CD4-positive, alpha-beta T cell treated with Interleukin-15 for 1 hour (primary cell): ENCODE results near the gene OSBPL5.

Source experiments
- DNase-seq: peaks from one replicate; pipeline ENCODE4 v3.0.0-alpha.2; 2020

OSBPL5 gene

DNA sequence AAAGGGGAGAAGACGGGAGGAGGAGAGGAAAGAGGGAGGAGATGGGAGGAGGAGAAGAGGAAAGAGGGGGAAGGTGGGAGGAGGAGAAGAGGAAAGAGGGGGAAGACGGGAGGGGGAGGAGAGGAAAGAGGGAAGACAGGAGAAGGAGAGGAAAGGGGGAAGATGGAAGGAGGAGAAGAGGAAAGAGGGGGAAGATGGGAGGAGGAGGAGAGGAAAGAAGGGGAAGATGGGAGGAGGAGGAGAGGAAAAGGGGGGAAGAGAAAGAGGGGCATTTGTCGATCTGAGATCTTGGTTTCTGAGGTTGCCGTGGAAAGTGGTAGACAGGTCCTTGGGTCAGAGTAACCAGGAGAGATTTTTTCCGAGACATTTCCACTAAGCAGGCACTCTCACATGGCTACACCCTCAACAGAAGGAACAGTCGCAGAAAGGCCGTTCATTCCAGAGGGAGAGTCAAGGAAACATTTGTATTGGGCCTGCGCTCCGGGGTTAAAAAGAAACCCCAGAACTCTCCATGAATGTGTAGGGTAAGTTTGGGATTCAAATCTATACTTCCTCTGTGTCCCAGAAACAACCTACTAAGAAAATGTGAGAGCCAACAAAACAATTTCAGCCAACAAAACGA is 68.1 kb downstream of the OSBPL5 start:
- no peak for DNase-seq

DNA sequence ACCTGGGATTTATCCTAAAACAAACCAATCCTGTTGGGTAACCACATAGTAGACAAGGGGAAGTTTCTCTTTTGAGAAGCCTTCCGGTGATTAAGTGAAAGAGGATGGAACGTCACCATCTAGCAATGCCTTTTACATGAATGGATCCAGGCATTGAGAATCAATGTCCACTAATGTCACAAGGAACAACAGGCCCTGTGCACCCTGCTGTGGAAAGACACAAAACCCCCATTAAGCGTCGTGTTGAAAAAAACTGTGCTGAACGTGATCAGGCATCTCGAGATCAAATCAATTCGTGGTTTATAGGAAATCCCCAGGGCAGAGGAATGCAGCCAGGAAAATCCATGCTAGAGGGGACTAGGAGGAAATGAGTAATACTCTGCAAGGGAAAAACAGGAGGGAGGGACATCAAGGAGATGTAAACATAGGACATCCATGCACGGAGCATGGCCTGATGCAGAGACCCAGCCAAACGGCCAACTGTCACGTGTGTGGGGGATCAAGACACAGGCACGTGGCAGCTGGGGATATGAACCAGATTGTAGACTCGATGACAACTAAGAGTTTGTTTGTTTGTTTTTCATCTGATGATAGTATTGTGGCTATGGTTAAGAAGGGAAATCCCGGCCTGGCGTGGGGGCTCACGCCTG is 69.3 kb downstream of the OSBPL5 start:
- DNase-seq: no peak

DNA sequence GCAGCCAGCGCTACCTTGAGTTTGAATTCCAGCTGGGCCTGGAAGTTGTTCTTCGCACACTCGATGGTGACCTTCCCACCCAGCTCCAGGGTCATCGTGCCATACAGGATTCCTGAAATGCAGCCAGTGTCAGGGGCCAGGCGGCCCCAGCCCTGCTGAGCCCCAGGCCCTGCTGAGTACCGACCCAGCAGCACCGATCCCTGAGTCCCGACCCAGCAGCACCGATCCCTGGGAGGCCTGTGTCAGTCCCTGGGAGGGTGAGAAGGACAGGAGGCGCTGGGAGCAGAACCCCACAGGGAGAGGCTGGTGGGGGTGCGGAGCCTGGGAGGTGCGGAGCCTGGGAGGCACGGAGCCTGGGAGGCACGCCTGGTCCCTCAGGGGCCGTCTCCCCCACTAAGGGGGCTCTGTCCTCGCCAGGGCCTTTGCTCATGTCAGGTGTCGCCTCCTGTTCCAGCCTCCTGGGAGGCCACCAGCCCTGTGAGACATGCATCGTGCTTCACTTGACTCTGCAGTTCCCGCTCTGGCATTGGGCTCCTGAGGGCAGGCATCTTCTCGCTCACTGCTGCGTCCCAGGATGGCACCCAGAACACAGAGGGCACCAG is 70.8 kb downstream of the OSBPL5 start:
- DNase-seq: no peak

DNA sequence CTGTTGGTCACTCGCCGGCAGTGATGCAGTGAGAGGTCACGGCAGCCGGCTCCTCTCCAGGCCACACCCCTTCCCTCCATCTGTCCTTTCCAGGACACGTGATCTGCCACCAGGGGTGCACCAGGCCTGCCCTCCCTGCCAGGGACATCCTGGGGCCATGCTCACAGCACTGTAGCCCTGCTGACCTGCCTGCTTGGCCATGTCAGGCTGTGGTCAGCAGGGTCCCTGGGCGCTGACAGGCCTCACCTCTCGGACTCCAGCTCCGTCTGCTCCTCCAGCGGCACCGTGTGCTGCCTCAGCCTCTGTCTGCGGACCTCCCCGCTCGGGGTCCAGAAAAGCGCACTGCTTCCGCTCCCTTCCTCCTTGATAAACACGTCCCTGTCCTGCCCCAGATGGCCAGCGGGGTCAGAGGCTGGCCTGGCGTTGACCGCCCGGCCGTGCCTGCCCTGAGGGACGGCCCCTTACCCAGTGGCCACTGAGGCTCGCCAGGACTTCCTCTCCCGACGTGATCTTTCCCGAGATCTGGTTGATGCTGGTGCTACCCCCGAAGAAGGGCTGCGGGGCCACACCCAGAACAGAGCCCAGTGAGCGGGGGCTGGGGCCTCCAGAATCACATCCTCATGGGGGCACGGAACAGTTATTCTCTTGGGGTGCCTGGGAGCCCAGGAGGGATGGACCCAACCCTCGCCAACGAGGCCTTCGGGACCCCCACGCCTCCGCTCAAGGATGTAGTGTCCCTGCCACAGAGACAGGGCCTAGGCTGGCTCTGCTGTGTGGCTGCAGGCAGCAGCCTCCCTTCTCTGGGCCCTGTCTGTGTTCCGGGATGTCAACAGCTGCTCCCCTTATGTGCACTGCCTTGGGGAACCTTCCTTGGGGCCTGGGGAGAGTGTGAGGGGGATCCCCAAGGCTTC is 71.6 kb downstream of the OSBPL5 start:
- no peak for DNase-seq

DNA sequence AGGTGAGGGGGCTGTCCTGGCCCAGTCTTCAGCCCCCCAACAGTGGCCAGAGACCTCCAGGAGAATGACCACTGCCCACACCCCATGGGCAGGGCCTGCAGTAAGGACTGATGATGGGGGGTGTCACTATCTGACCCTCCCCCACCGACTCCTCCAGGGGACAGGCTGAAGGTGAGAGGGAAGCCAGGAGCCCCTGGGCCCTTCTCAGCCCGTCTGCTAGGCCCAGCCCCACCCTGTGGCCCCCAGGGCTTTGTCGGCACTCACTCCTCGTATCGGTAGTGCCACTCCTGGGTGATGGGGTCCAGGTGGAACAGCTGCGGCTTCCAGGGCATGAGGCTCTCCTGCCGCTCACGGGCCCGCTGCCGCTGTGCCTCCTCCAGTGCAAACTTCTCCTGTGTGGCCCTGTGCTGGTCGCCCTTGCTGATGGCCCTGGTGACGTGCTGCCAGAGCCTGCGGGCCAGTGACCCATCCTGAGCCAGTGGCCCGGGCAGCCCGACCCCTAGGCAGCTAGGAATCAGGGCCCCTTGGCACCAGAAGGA is 72.4 kb downstream of the OSBPL5 start:
- DNase-seq: no peak

DNA sequence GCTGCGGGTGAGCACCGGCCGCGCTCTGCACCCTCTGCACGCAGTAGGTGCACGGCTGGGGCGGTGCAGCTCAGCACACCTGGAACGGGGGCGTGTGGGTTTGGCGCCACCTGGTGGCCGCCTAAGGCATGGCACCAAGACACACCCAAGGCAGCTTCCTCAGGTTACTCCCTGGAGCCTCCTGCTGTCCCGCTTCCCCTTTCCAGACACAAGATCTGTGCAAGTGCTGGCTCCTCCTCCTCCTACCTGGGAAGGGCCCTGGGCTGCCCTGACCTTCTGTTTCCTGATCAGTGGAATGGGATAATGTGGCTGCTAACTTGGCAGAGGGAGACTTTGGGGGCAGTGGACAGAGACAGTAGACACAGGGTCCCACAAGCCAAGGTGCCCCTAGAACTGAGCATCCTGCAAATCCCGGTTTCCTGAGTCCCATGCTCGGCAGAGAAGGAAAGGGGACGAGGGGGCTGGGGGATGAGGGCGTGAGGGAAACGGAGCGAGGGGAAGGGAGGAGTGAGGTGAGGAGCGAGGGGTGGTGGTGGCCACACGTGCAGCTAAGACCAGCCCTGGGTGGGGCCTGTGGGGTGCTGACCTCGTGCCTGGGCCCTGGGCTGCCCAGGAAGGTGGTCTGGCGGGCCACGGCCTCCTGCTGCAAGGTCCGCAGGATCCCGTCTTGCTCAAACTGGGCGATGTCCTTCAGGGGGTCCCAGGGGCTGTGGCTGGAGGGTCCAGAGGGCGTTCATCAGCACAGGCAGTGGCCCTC is 73.1 kb downstream of the OSBPL5 start:
- peak; percentile 67 for DNase-seq

DNA sequence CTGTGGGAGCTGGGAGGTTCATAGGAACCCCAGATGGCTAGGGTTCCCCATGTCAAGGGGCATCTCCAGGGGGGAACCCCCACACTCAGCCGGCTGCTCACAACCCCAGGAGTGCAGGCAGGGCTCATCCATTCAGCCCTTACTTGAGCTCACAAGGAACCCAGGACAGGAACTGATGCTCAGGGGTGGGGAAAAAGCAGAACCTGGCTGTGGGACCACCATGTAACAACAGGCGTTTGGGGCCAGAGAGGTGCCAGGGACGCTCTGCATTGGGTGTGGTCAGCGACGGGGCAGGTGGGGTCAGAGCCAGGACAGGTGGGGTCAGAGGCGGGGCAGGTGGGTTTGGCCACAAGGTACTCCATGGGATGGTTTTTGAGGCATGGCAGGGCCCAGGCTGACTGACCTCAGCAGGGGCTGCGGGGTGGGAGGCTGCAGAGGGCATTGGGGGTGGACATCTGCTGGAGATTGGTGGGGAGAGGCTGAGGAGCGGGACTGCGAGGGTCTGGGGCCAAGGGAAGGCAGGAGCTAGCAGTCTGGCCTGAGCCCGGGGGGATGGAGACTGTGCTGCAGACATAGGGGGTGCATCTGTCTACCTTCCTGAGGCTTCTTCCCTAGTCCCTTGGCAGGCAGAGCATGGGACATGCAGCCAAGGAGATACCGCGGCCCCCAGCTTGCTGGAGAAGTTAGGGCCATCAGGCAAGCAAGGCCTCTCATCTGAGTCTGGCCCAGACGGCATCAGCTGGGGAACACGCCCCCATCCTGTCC is 73.8 kb downstream of the OSBPL5 start:
- no peak for DNase-seq

DNA sequence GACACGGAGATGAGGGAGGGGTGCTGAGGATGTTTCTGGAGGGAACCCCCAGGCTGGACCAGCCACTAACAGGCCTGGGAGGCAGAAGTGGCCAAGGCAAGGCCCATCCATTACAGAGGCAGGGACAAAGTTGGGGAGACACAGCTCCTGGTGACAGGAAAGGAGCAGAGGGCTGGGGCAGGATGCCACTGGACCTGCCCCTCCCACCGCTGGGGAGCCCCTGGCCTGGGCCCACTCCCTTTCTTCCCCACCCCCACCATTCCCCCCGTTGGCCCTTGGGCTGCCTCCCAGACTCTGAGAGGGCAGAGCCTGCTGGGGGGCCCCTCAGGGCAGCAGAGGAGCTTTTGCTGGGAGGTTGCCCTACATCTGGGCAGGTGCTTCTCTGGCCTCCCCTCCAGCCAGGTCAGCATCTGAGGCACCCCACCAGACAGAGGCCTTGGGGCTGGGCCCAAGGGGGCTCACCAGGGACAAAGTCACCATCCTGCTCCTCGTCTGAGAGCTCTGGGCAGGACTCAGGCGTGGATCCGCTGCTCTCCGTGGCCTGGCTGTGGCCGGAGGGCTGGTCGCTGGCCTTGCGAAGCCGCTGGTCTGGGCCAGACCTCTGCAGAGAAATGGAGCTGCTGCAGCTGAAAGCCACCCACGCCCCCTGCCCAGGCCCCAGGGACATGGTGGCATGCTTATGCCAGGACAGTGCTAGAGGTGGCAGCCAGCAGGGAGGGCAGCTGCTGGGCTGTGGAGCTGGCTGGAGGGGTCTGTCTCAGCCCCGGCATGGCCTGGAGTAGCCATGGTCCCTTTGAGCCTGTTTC is 74.8 kb downstream of the OSBPL5 start:
- no peak for DNase-seq

DNA sequence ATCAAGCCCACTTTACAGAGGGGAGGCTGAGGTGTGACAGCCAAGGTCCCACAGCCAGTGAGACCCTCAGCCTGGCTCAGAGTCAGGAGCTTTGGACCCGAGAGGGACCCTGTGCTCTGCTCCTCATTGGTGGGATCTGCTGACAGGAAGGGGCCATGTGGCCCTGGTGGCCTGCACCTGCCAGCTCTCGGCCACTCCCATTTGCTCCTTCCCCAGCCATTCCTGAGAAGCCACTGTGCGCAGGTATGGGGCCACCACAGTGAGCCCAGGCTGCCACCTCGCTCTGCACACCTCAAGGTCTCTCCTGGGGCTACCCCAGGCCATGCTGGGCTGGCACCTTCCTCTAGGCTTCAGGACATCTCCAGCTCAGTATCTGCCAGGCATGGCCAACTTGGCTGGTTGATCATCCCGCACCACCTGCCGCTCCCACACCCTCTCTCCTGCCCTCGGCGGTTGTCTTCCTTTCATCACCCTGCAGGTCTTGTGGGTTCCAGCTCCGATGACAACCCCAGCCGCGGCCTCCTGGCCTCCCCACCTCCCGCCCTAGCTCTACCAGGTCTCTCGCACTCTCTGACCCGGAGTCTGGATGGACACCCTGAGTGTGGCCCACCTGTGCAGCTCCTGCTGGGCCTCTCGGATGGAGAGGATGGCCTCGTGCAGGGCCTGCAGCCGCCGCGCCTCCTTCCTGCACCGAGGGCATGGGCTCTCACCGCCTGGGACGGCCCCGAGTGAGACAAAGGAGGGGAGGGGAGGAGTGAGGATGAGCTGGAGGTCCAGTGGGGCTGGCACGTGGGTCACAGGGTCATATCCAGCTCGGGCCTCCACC is 75.7 kb downstream of the OSBPL5 start:
- DNase-seq: no peak

DNA sequence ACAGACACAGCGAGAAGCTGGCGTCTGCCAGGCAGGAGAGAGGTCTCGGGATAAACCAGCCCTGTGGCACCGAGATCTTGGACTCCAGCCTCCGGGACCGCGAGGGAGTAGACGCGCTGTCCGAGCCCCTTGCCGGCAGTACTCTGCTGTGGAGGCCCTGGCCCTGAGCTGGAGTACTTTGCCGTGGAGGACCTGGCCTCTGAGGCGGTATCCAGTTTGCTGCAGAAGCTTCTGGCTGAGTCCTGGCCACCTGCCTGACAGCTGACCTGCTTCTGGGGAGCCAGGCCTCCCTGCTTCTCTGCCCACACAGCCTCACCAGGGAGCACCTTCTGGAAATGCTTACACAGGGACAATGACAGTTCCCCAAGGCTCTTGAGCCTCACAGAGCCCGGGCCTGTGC is 76.3 kb downstream of the OSBPL5 start:
- DNase-seq: no peak

DNA sequence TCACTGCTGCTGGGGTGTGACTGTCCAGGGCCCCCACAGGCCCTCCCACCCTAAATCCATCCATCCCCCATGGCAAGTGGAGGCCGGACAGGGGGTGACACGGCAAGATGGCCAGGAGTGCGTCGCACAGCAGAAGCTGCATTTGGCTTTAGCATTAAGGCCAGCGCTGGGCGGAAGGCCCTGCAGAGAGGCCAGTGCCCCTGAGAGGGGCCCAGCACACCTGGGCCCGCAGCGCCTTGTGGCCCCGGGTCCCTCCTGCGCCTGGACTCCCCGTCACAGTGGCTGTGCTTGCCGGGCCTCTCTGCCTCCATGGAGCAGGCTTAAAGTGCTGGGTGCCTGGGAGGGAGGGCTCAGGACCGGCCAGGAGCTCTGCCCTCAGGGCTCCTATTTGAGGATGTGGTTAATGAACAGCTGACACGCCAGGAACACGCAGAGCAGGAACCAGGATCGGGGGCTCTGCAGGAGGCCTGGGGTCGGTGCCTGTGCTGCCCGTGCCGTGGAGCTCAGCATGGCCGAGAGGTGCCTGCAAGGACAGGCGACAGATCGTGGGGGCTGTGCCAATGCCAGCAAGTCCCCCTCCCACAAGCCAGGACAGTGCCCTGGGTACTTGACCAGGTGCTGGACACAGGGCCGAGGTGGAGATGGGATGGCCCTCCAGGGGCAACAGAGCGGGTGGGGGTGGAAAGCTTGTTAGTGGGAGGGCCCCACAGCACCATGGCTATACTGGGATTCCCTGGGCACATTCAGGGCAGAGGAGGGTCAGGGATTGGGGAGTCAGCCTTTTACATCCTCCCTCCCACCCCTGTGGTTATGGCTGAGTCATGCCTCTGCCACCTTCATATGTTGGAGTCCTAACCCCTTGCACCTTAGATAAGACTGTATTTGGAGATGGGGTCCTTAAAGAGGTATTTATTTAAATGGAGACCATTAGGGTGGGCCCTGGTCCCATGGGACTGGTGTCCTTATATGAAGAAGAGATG is 77.0 kb downstream of the OSBPL5 start:
- no peak for DNase-seq

DNA sequence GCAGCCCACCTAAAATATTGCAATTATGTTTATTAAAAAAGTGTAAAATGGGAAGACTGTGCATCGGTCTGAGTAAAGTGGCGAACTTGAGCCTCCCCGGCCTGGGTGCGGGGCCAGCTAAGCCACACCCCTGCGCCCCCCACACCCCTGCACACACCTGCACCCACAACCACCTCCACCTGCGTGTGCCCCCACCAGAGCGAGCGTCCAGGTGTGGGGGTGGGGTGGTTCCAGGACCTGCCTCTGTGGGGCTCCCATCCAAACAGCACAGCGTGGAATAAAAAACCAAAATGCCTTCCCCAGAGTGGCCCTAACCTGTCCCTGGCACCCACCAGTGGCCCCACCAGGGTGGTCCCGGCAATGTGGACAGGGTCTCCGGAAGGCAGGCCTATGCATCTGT is 77.7 kb downstream of the OSBPL5 start:
- no peak for DNase-seq

DNA sequence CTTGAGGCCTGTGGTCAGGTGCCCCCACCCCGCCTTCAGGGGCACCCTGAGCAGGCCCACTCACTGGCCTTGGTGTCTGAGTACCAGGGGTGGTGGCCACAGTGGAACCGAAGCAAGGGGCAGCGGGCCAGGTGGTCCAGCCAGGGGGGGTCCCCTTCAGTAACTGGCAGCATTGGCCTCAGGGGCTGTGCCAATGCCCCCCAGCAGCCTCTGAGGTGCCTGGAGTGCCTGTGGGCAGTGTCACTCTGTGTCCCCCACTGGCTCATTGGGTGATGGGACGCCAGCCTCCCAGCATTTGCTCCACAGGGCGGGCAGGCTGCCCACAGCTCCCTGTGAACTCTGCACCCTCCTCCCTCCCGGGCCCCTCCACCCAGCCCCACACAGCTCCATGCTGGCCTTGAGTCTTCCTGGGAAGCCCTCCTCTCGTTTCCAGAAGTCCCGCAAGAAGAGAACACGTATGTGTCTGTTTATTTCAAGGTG is 78.4 kb downstream of the OSBPL5 start:
- DNase-seq: no peak

DNA sequence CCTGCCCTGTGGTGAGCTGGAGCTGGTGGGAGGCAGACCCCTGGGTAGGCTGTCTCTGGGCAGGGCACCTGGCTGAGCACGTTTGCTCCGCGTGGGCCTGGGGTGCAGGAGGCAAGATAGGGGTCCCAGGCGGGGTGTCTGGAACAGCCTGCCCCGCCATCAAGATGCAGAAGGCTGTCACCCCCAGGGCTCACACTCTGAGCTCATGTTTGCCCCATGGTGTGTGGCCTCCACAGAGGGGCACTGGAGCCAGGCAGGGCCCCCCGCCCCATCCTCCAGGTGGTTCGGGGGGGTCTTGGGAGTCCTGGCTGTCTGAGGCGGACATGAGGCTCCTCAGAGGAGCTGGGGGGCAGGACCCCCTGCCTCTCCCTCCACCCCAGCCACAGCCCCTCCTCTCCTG is 79.0 kb downstream of the OSBPL5 start:
- no peak for DNase-seq

DNA sequence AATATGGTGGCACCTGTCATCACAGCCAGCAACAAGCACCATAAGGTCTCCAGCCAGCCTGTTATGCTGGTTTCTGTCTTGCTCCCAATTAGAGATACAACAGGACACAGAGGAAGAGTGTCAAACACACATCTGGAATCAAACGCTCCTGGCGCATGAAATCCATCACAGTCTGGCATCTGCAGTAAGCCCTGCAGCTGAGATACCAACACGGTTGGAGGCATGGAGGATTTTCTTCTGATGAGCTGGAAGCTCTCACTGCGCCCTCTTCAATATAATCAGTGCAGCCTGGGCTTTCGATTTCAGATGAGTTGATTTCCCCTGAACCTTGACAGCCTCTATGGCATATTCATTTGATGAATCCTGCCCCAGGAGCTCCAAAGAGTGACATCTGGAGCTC is 80.1 kb downstream of the OSBPL5 start:
- no peak for DNase-seq

DNA sequence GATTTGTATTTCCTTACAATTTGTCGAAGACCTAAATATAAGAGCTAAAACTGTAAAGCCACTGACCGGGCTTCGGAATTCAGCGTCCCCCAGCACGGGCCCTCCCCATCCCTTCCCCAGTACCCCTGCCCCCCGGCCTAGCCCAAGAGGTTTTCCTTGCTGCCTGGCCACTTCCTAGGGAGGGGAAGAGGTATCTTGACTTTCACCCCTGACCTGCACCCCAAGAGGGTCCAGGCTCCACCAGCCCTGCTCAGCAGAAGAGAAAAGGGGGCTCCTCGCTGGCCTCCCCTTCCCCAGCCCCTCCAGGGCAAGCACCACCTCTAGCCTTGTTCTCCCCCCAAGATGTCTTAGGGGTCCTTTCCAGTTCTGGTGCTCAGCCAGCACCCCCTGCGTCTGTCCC is 81.8 kb downstream of the OSBPL5 start:
- DNase-seq: no peak

DNA sequence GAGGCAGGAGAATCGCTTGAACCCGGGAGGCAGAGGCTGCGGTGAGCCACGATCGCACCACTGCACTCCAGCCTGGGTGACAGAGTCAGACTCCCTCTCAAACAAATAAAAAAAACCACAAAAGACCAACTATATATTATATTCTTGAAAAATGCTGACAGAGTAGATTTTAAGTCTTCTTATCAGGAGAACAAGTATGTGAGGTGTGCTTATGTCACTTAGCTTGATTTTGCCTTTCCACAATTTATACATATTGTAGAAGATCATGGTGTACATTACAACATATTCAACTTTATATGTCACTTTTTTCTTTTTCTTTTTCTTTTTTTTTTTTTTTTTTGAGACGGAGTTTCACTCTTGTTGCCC is 83.7 kb downstream of the OSBPL5 start:
- DNase-seq: no peak

DNA sequence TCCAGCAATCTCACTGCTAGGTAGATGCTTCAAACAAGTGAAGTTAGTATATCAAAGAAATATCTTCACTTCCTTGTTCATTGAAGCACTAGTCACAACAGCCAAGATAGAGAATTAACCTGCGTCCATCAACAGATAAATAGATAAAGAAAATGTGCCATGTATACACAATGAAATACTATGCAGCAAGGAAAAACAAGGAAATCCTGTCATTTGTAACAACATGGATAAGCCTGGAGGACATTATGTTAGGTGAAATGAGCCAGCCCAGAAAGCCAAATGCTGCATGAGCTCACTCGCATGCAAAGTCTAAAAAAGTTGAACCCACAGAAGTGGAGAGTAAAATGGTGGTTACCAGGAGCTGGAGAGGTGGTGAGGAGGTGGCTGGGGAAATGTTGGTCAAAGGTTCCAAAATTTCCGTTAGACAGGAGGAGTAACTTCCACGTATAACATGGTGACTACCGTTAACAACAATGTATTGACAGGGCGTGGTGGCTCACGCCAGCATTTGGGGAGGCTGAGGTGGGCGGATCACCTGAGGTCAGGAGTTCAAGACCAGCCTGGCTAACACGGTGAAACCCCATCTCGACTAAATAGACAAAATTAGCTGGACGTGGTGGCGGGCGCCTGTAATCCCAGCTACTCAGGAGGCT is 84.3 kb downstream of the OSBPL5 start:
- DNase-seq: no peak
